HCT116 (cell line): ENCODE measurements around the gene SCN4B. TPM values are rescaled to one million over a fixed set of nuclear protein-coding genes. Genes with fewer than 3 reads are reported as not detected.

Experiments used
- ATAC-seq: fragments of 200-7000 bp; cut with Tn5 transposase; 2 replicates; pipeline ENCODE4 v1.9.1; 2020; ENCODE audit warnings: mild to moderate bottlenecking, moderate library complexity
- BruUV-seq: library from RNA; stranded (reverse); fragments of 400-500 nt; replicated peaks from 2 replicates; lab custom pipeline; 2021; lab: Mats Ljungman, UMichigan
- CTCF ChIA-PET: fragments of 300-600 bp; sonication (Branson Sonifier 250); formaldehyde crosslinking; loops from one replicate; lab custom pipeline; 2021; ENCODE audit warnings: antibody characterized with exemption; lab: Charles Lee
- POLR2A ChIA-PET: fragments of 300-600, 350-600 bp; sonication (Branson Sonifier 250); formaldehyde crosslinking; loops from one replicate; lab custom pipeline; 2021; ENCODE audit warnings: antibody characterized with exemption; lab: Charles Lee
- RAD21 ChIA-PET, 2 experiments: fragments of 300-600 bp; sonication (Branson Sonifier 250); formaldehyde crosslinking; loops; one replicate each; lab custom pipeline; 2023; ENCODE audit warnings: low total read pairs in 2 of 2; ENCODE audit not compliant: uncharacterized antibody in 2 of 2, unreplicated experiment in 2 of 2, low non-redundant PET in 1 of 2; lab: Charles Lee
- DNase-seq: peaks from one replicate; pipeline ENCODE4 v3.0.0-alpha.2; 2010; ENCODE audit warnings: low read depth, low spot score
- H2AFZ ChIP-seq: fragments of 200-600 bp; shearing (Covaris generic), sonication (generic); 2 replicates; pipeline ENCODE4 v1.6.1; 2017; ENCODE audit warnings: low read depth, mixed run types, mixed read lengths, antibody characterized with exemption, low read length; ENCODE audit not compliant: poor library complexity, severe bottlenecking
- H3K27ac ChIP-seq: 2 replicates; pipeline ENCODE4 v1.5.1; 2012; ENCODE audit warnings: low read depth, low read length
- H3K27me3 ChIP-seq: fragments of 200-600 bp; sonication (generic); 2 replicates; pipeline ENCODE4 v1.6.1; 2016; ENCODE audit warnings: mixed run types, low read length, mixed read lengths; ENCODE audit not compliant: insufficient read depth
- H3K36me3 ChIP-seq, 2 experiments: fragments of 200-500 bp in 1 of 2; fragments of 200-600 bp in 1 of 2; sonication (Bioruptor generic) in 1 of 2; sonication (generic) in 1 of 2; 2 replicates each; pipeline versions ENCODE4 v1.5.1 to v1.6.1; 2014 to 2016; ENCODE audit warnings: low read length in 2 of 2, inconsistent platforms in 1 of 2, mixed read lengths in 1 of 2, mixed run types in 1 of 2; ENCODE audit not compliant: insufficient read depth in 2 of 2, control insufficient read depth in 1 of 2
- H3K4me1 ChIP-seq, 2 experiments: fragments of 200-600 bp in 1 of 2; sonication (generic) in 1 of 2; 2 replicates each; pipeline versions ENCODE4 v1.5.1 to v1.6.1; 2012 to 2017; ENCODE audit warnings: low read length in 2 of 2, inconsistent platforms in 1 of 2, mild to moderate bottlenecking in 1 of 2, mixed read lengths in 1 of 2, mixed run types in 1 of 2, moderate library complexity in 1 of 2; ENCODE audit not compliant: insufficient read depth in 2 of 2, control insufficient read depth in 1 of 2
- H3K4me2 ChIP-seq: fragments of 200-600 bp; sonication (generic); 2 replicates; pipeline ENCODE4 v1.6.1; 2017; ENCODE audit warnings: mixed run types, low read length, mixed read lengths
- H3K4me3 ChIP-seq, 2 experiments: fragments of 200-600 bp in 1 of 2; sonication (generic) in 1 of 2; replicated peaks in 1 of 2; 2 replicates each; pipeline ENCODE4 v1.5.1; 2011 to 2016; ENCODE audit warnings: low read length in 2 of 2, control low read depth in 1 of 2, low read depth in 1 of 2, mild to moderate bottlenecking in 1 of 2, mixed read lengths in 1 of 2, mixed run types in 1 of 2
- H3K79me2 ChIP-seq: fragments of 200-600 bp; sonication (generic); 2 replicates; pipeline ENCODE4 v1.6.1; 2017; ENCODE audit warnings: mild to moderate bottlenecking, mixed run types, low read length, moderate library complexity, mixed read lengths; ENCODE audit not compliant: insufficient read depth
- H3K9ac ChIP-seq: fragments of 200-600 bp; sonication (generic); 2 replicates; pipeline ENCODE4 v1.6.1; 2016; ENCODE audit warnings: low read length, mixed read lengths
- H3K9me2 ChIP-seq: fragments of 200-600 bp; sonication (generic), shearing (Covaris generic); 2 replicates; pipeline ENCODE4 v1.6.1; 2017; ENCODE audit warnings: mixed run types, mild to moderate bottlenecking, moderate library complexity; ENCODE audit not compliant: insufficient read depth
- H3K9me3 ChIP-seq, 2 experiments: fragments of 200-500 bp in 1 of 2; fragments of 200-600 bp in 1 of 2; sonication (Bioruptor generic) in 1 of 2; sonication (generic) in 1 of 2; 2 replicates each; pipeline ENCODE4 v1.6.1; 2014 to 2017; ENCODE audit warnings: low read length in 2 of 2, mixed read lengths in 2 of 2, inconsistent platforms in 1 of 2, low read depth in 1 of 2, mild to moderate bottlenecking in 1 of 2, mixed run types in 1 of 2, moderate library complexity in 1 of 2; ENCODE audit not compliant: control insufficient read depth in 1 of 2, insufficient read depth in 1 of 2
- H4K20me1 ChIP-seq: fragments of 200-600 bp; sonication (generic), shearing (Covaris generic); 2 replicates; pipeline ENCODE4 v1.6.1; 2017; ENCODE audit warnings: mixed run types, mild to moderate bottlenecking, moderate library complexity; ENCODE audit not compliant: insufficient read depth
- ATF3 ChIP-seq: IDR thresholded peaks from 2 replicates; pipeline ENCODE4 v1.6.1; 2012
- CEBPB ChIP-seq: IDR thresholded peaks from 2 replicates; pipeline ENCODE4 v1.6.1; 2012; ENCODE audit warnings: low read depth
- CTCF ChIP-seq, 3 experiments: fragments of 200-600 bp in 1 of 3; sonication (generic) in 1 of 3; IDR thresholded peaks in 2 of 3; conservative IDR thresholded peaks in 1 of 3; 2 replicates each; pipeline ENCODE4 v1.5.1; 2012 to 2017; ENCODE audit warnings: low read depth in 2 of 3, low read length in 2 of 3, antibody characterized with exemption in 1 of 3, borderline replicate concordance in 1 of 3, control low read depth in 1 of 3, mild to moderate bottlenecking in 1 of 3, mixed read lengths in 1 of 3, mixed run types in 1 of 3, moderate library complexity in 1 of 3; ENCODE audit not compliant: insufficient read depth in 1 of 3
- EGR1 ChIP-seq: IDR thresholded peaks from 2 replicates; pipeline ENCODE4 v1.6.1; 2012; ENCODE audit warnings: low read depth
- EZH2 ChIP-seq: fragments of 200-600 bp; sonication (generic); IDR thresholded peaks from 2 replicates; pipeline ENCODE4 v1.6.1; 2017; ENCODE audit warnings: antibody characterized with exemption, mixed run types
- EZH2phosphoT487 ChIP-seq: fragments of 200-600 bp; IDR thresholded peaks from 2 replicates; pipeline ENCODE4 v1.6.1; 2018; ENCODE audit warnings: antibody characterized with exemption, borderline replicate concordance
- FOSL1 ChIP-seq: IDR thresholded peaks from 2 replicates; pipeline ENCODE4 v1.6.1; 2012; ENCODE audit warnings: low read depth
- JUND ChIP-seq: IDR thresholded peaks from 2 replicates; pipeline ENCODE4 v1.6.1; 2012
- MAX ChIP-seq: IDR thresholded peaks from 2 replicates; pipeline ENCODE4 v1.6.1; 2012
- POLR2AphosphoS5 ChIP-seq: IDR thresholded peaks from 2 replicates; pipeline ENCODE4 v1.6.1; 2011; ENCODE audit warnings: mild to moderate bottlenecking, low read depth, low read length, moderate library complexity
- REST ChIP-seq: IDR thresholded peaks from 2 replicates; pipeline ENCODE4 v1.6.1; 2012; ENCODE audit warnings: low read depth
- SIN3A ChIP-seq: IDR thresholded peaks from 2 replicates; pipeline ENCODE4 v1.6.1; 2012; ENCODE audit warnings: low read depth
- SP1 ChIP-seq: IDR thresholded peaks from 2 replicates; pipeline ENCODE4 v1.6.1; 2012; ENCODE audit warnings: low read depth
- SRF ChIP-seq: IDR thresholded peaks from 2 replicates; pipeline ENCODE4 v1.6.1; 2012; ENCODE audit warnings: low read depth
- YY1 ChIP-seq: IDR thresholded peaks from 2 replicates; pipeline ENCODE4 v1.6.1; 2011; ENCODE audit warnings: low read length, low read depth, moderate library complexity, mild to moderate bottlenecking; ENCODE audit not compliant: insufficient replicate concordance; ENCODE audit errors: extremely low read depth
- ZFX ChIP-seq: fragments of 450-650 bp; IDR thresholded peaks from 2 replicates; pipeline ENCODE4 v1.6.1; 2017
- ZNF274 ChIP-seq: fragments of 200-500 bp; sonication (Bioruptor generic); IDR thresholded peaks from 2 replicates; pipeline ENCODE4 v1.6.1; 2014; ENCODE audit warnings: mild to moderate bottlenecking, low read depth, low read length, inconsistent platforms
- intact Hi-C: fragments of 100-400 bp; cut with micrococcal nuclease; formaldehyde crosslinking; loops from 2 replicates; pipeline ENCODE4 v1.10.0; 2022
- total RNA-seq: library from RNA; stranded (reverse); gene quantifications from one replicate; pipeline ENCODE4 v1.2.1, GENCODE V29; 2021; ENCODE audit not compliant: unreplicated experiment

The SCN4B gene
- total RNA-seq, 1 experiment from 2014 or later: 0.32 TPM

GRCh38 chr11:118180300-118180703 lies 27.7 kb upstream of the SCN4B start:
- Histone ChIP-seq H3K9me2 (no peaks in the 10 kb centered on the region), H3K36me3 (no peaks in the 10 kb centered on the region), H3K4me1 (peaks cover 6 to 12% of the 10 kb centered on the region in 2 experiments; a peak in 3 of 4 replicates), H3K9me3 (no peaks in the 10 kb centered on the region), H3K27ac (peak overlapping the region; percentile 12; the same call in 1 of the 2 replicates), H3K9ac (peak overlapping the region; percentile 9; the same call in 1 of the 2 replicates)
- BruUV-seq: no TSS peak
- ChIA-PET POLR2A (interaction anchor here (1.1 kb wide), 1 partner anchor 61 kb away, joined by 3 read pairs; no protein-coding TSS in a partner anchor), RAD21 (interaction anchor here in 1 of 2 experiments (0.8 kb wide), 1 partner anchor 9 kb away, joined by 3 read pairs; no protein-coding TSS in a partner anchor)
- DNase-seq: peak; percentile 55
- intact Hi-C loops: no loop called here
- no peak for TF ChIP-seq JUND
- TF ChIP-seq CTCF (IDR thresholded peaks at IDR 0.05 in 2 of 3, conservative IDR thresholded peaks at IDR 0.05 in 1 of 3; ENCODE audit: borderline replicate concordance in 1 of 3, insufficient read depth in 1 of 3, low read depth in 2 of 3, low read length in 2 of 3): 0 out of 6 replicates have a peak, but pooled peaks of 1 of the 3 experiments have one; percentile 5
- no peak for TF ChIP-seq ATF3
- no peak for TF ChIP-seq ZNF274
- no peak for TF ChIP-seq FOSL1
- no peak for TF ChIP-seq EGR1
- no peak for TF ChIP-seq EZH2
- TF ChIP-seq YY1: peak; percentile 33
- TF ChIP-seq REST: no peak
- no peak for TF ChIP-seq CEBPB
- TF ChIP-seq EZH2phosphoT487: no peak
- TF ChIP-seq POLR2AphosphoS5: 0 out of 2 replicates have a peak, but pooled peaks have one; percentile 20
- no peak; the same call in 1 of the 2 replicates for TF ChIP-seq SP1
- TF ChIP-seq ZFX: peak; percentile 25; the same call in 1 of the 2 replicates
- no peak for TF ChIP-seq SIN3A
- peak; percentile 76; the same call in 1 of the 2 replicates for TF ChIP-seq MAX
- no peak for TF ChIP-seq SRF
- TF ChIP-seq, all 23 proteins: peak for 5
- no peaks in the 10 kb centered on the region for H4K20me1 ChIP-seq
- peak overlapping the region; percentile 98 for H2AFZ ChIP-seq
- H3K27me3 ChIP-seq: no peaks in the 10 kb centered on the region
- ATAC-seq: peak; percentile 93
- H3K79me2 ChIP-seq: no peaks in the 10 kb centered on the region
- CTCF ChIA-PET: interaction anchor here (0.9 to 3.0 kb wide), 3 partner anchors 9 to 34 kb away, joined by 3 to 18 read pairs (median 4); no protein-coding TSS in a partner anchor
- no peak overlapping the region for H3K4me3 ChIP-seq
- H3K4me2 ChIP-seq: peak overlapping the region; percentile 61
